ENCODE measurements around the gene SHTN1.

GRCh38 chr10:116875897-116876296 is 129.1 kb downstream of the SHTN1 start:
- TF ChIP-seq CTCF (IDR thresholded peaks at IDR 0.05) (no peak), POLR2A (IDR thresholded peaks at IDR 0.05) (no peak)
